SU-DHL-6 (cell line): ENCODE measurements around the gene HOXB5.

Experiments used
- H2AFZ ChIP-seq: fragments of 200-600 bp; sonication (generic); 2 replicates; pipeline ENCODE4 v1.6.1; 2014; ENCODE audit warnings: low read depth, mild to moderate bottlenecking, moderate library complexity, mixed read lengths, antibody characterized with exemption, low read length; ENCODE audit not compliant: severe bottlenecking
- H3F3A ChIP-seq: fragments of 200-600 bp; shearing (Covaris generic); 2 replicates; pipeline ENCODE4 v1.6.0; 2016; ENCODE audit warnings: antibody characterized with exemption, mild to moderate bottlenecking; ENCODE audit not compliant: insufficient read depth
- H3K27ac ChIP-seq: fragments of 200-600 bp; sonication (generic); 2 replicates; pipeline ENCODE4 v1.5.1; 2016; ENCODE audit warnings: low read depth, mild to moderate bottlenecking, low read length, moderate library complexity, mixed read lengths
- H3K27me3 ChIP-seq: fragments of 200-600 bp; sonication (generic), shearing (Covaris generic); 2 replicates; pipeline ENCODE4 v1.6.0; 2014; ENCODE audit warnings: mild to moderate bottlenecking, low read length
- H3K36me3 ChIP-seq: fragments of 200-600 bp; sonication (generic); 2 replicates; pipeline ENCODE4 v1.6.1; 2014; ENCODE audit warnings: mild to moderate bottlenecking, low read length, mixed read lengths
- H3K4me2 ChIP-seq: fragments of 300-600, 200-600 bp; shearing (Covaris generic), sonication (generic); 2 replicates; pipeline ENCODE4 v1.6.0; 2014; ENCODE audit warnings: low read length, low read depth, mild to moderate bottlenecking; ENCODE audit not compliant: poor library complexity, severe bottlenecking
- H3K4me3 ChIP-seq: fragments of 200-600 bp; sonication (generic); 2 replicates; pipeline ENCODE4 v1.5.1; 2014; ENCODE audit warnings: antibody characterized with exemption, low read length, mild to moderate bottlenecking, mixed read lengths; ENCODE audit not compliant: insufficient read depth, poor library complexity, severe bottlenecking
- H3K79me2 ChIP-seq: fragments of 200-600 bp; sonication (generic); 2 replicates; pipeline ENCODE4 v1.6.1; 2014; ENCODE audit warnings: mild to moderate bottlenecking, low read length, moderate library complexity; ENCODE audit not compliant: insufficient read depth
- H3K9ac ChIP-seq: fragments of 200-600 bp; sonication (generic); 2 replicates; pipeline ENCODE4 v1.7.0; 2014; ENCODE audit warnings: mild to moderate bottlenecking, low read length
- H3K9me2 ChIP-seq: fragments of 200-600 bp; sonication (generic); replicated peaks from 2 replicates; pipeline ENCODE4 v1.6.1; 2014; ENCODE audit warnings: low read length; ENCODE audit not compliant: insufficient read depth
- H3K9me3 ChIP-seq: fragments of 200-600 bp; sonication (generic); 2 replicates; pipeline ENCODE4 v1.6.1; 2014; ENCODE audit warnings: low read length, mixed read lengths; ENCODE audit not compliant: insufficient read depth
- H4K20me1 ChIP-seq: fragments of 200-600 bp; sonication (generic); 2 replicates; pipeline ENCODE4 v1.6.1; 2014; ENCODE audit warnings: low read depth, mild to moderate bottlenecking, antibody characterized with exemption, low read length, moderate library complexity, mixed read lengths
- EZH2phosphoT487 ChIP-seq: fragments of 200-600 bp; sonication (generic), shearing (Covaris generic); conservative IDR thresholded peaks from 2 replicates; pipeline ENCODE4 v1.6.1; 2018; ENCODE audit warnings: mild to moderate bottlenecking, antibody characterized with exemption, low read length, moderate library complexity, mixed read lengths
- TF ChIP-seq, protein P1 (sequence below): fragments of 200-600 bp; sonication (generic); IDR thresholded peaks from one replicate; pipeline ENCODE4 v1.5.1; 2017; ENCODE audit warnings: antibody characterized with exemption, mild to moderate bottlenecking, low read length, moderate library complexity; ENCODE audit not compliant: insufficient read depth, poor library complexity, severe bottlenecking

The HOXB5 gene

DNA sequence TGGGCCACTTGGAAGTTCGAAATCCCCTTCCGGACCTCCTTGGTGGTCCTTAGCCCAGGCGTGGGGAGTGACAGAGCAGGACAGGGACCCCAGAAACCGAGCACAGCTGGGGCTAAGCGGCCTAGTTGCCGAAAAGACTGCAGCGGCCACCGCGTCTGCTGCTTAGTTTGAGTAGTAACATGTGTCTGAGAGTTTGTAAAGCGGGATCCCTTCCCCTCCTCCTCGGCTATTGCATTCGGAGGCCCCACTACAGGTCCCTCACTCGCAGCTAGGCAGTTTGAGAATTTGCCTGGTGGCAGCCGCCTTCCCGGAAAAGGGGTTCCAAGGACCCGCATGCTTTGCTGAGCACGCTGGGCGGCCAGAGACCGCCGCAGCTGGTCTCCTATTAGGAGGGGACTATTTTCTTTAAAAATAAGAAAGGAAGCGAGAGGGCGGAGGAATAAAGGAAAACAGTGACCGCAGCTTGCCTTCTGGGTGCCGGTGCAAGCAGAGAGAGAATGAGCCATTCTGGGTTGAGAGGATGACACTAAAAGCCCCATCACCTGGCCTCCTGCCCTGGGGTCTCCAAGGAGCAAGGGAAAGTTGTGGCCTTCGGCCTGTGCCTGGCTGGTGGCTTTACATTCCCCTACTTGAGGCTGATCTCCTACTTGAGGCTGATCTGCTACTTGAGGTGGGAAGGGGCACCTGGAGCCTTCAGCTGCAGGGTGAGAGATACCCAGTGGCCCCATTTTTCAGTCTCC is 1.1 kb upstream of the HOXB5 start:
- H3K27me3 ChIP-seq, result no peaks in the 10 kb centered on the region
- H3K27ac ChIP-seq, result no peak overlapping the region
- no peak overlapping the region for H3K9ac ChIP-seq

DNA sequence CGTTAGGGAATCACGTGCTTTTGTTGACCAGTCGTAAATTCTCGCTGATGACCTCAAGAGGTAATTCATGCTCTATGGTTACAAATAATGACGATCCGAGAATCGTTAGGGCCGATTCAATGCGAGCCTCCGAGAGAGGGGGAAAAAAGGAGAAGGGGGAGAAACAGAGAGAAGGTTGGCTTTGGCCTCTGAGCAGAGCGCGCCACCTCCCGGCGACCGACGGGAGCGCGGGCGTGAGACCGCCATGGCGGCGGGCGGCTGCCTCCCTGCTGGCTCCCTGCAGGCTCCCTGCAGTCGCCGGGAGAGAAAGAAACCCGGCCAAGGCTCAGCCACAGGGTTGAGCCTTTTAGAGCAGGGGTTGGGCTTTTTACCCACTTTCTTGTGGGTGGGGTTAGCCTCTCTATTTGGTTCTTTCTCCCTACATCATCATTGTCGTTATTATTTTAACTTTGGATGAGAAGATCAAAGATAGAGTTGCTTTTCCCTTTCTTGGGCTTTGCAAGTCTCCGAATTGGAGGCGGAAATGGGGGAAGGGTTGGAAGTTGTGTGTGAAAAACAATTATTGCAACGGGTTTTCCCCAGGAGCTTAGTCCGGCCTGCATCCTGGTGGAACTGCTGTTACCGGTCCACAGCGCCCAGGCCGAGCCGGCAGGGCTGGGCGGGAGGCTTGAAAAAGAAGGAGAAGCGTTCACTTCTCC is 410 bp upstream of the HOXB5 start:
- Histone ChIP-seq H3K9me3 (no peaks in the 10 kb centered on the region), H3K4me2 (no peak overlapping the region), H2AFZ (no peak overlapping the region), H3K27me3 (no peaks in the 10 kb centered on the region), H3F3A (no peaks in the 10 kb centered on the region), H3K9ac (no peak overlapping the region), H3K4me3 (no peak overlapping the region), H3K27ac (no peak overlapping the region), H3K79me2 (no peaks in the 10 kb centered on the region), H3K36me3 (no peaks in the 10 kb centered on the region), H3K9me2 (no peaks in the 10 kb centered on the region), H4K20me1 (no peaks in the 10 kb centered on the region)
- no peak for TF ChIP-seq EZH2phosphoT487
- TF ChIP-seq, protein P1, sequence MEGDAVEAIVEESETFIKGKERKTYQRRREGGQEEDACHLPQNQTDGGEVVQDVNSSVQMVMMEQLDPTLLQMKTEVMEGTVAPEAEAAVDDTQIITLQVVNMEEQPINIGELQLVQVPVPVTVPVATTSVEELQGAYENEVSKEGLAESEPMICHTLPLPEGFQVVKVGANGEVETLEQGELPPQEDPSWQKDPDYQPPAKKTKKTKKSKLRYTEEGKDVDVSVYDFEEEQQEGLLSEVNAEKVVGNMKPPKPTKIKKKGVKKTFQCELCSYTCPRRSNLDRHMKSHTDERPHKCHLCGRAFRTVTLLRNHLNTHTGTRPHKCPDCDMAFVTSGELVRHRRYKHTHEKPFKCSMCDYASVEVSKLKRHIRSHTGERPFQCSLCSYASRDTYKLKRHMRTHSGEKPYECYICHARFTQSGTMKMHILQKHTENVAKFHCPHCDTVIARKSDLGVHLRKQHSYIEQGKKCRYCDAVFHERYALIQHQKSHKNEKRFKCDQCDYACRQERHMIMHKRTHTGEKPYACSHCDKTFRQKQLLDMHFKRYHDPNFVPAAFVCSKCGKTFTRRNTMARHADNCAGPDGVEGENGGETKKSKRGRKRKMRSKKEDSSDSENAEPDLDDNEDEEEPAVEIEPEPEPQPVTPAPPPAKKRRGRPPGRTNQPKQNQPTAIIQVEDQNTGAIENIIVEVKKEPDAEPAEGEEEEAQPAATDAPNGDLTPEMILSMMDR, result peak; percentile 58

More for the DNA sequence above, 1.1 kb upstream of the HOXB5 start:
- Histone ChIP-seq H3K9me3 (no peaks in the 10 kb centered on the region), H3K4me2 (no peak overlapping the region), H3K36me3 (no peaks in the 10 kb centered on the region), H3K9me2 (no peaks in the 10 kb centered on the region), H3K79me2 (no peaks in the 10 kb centered on the region), H3F3A (no peaks in the 10 kb centered on the region), H3K4me3 (no peak overlapping the region), H4K20me1 (no peaks in the 10 kb centered on the region), H2AFZ (no peak overlapping the region)
- TF ChIP-seq, protein P1, result no peak
- no peak for TF ChIP-seq EZH2phosphoT487

GRCh38 chr17:48592577-48592976 is 1.0 kb downstream of the HOXB5 start:
- Histone ChIP-seq H3K79me2 (no peaks in the 10 kb centered on the region), H4K20me1 (no peaks in the 10 kb centered on the region), H2AFZ (no peak overlapping the region), H3K27ac (no peak overlapping the region), H3K9me3 (no peaks in the 10 kb centered on the region), H3K36me3 (no peaks in the 10 kb centered on the region), H3K4me3 (no peak overlapping the region), H3K9me2 (no peaks in the 10 kb centered on the region), H3K9ac (no peak overlapping the region), H3F3A (no peaks in the 10 kb centered on the region), H3K4me2 (no peak overlapping the region), H3K27me3 (no peaks in the 10 kb centered on the region)
- TF ChIP-seq, protein P1, result no peak
- no peak for TF ChIP-seq EZH2phosphoT487
